CD14-positive monocyte (primary cell): Measurements from ENCODE around the gene UVSSA. TPM values are rescaled to one million over a fixed set of nuclear protein-coding genes. Genes with fewer than 3 reads are reported as not detected.
"Not testable (repeated sequence)": the region's sequence is repeated elsewhere in the genome, so short reads cannot be mapped to it uniquely, and the experiment has no call there.

ENCODE experiments used
- DNase-seq, 3 donors: peaks; one replicate each; pipeline ENCODE4 v3.0.0-alpha.2; 2011 to 2022
- H2AFZ ChIP-seq: 2 replicates; pipeline ENCODE4 v1.6.0; 2012; ENCODE audit warnings: mild to moderate bottlenecking, low read depth, low read length, inconsistent platforms; ENCODE audit not compliant: insufficient read depth, poor library complexity, severe bottlenecking
- H3K27ac ChIP-seq, 2 donors: 1 replicate in 1 of 2; 2 replicates in 1 of 2; pipeline ENCODE4 v1.5.1; 2012 to 2013; ENCODE audit warnings: low read length in 2 of 2, control low read depth in 1 of 2, inconsistent platforms in 1 of 2, low read depth in 1 of 2, mild to moderate bottlenecking in 1 of 2
- H3K27me3 ChIP-seq, 2 donors: one replicate each; pipeline versions ENCODE4 v1.6.0 to v1.6.1; 2011 to 2013; ENCODE audit warnings: low read length in 2 of 2; ENCODE audit not compliant: control insufficient read depth in 2 of 2, insufficient read depth in 2 of 2
- H3K36me3 ChIP-seq, 2 donors: replicated peaks in 1 of 2; 1 replicate in 1 of 2; 2 replicates in 1 of 2; pipeline versions ENCODE4 v1.5.1 to v1.6.1; 2012 to 2013; ENCODE audit warnings: low read length in 2 of 2, control low read depth in 1 of 2, inconsistent platforms in 1 of 2, mild to moderate bottlenecking in 1 of 2; ENCODE audit not compliant: insufficient read depth in 2 of 2, control insufficient read depth in 1 of 2
- H3K4me1 ChIP-seq, 2 donors: 1 replicate in 1 of 2; 2 replicates in 1 of 2; pipeline versions ENCODE4 v1.5.1 to v1.6.1; 2012 to 2013; ENCODE audit warnings: low read length in 2 of 2, control low read depth in 1 of 2, inconsistent platforms in 1 of 2, mild to moderate bottlenecking in 1 of 2, moderate library complexity in 1 of 2; ENCODE audit not compliant: insufficient read depth in 2 of 2, control insufficient read depth in 1 of 2
- H3K4me2 ChIP-seq: replicated peaks from 2 replicates; pipeline ENCODE3; 2012; ENCODE audit warnings: low read length, moderate library complexity, mild to moderate bottlenecking; ENCODE audit not compliant: poor library complexity, severe bottlenecking; ENCODE audit errors: extremely low read depth
- H3K4me3 ChIP-seq, 3 experiments: fragments of 200-600 bp in 1 of 3; sonication (generic) in 1 of 3; replicated peaks in 1 of 3; 1 replicate in 2 of 3; 2 replicates in 1 of 3; pipeline ENCODE4 v1.5.1; 2011 to 2013; ENCODE audit warnings: low read length in 3 of 3, mild to moderate bottlenecking in 3 of 3, control low read depth in 2 of 3, low read depth in 2 of 3, inconsistent platforms in 1 of 3, moderate library complexity in 1 of 3
- H3K79me2 ChIP-seq: 2 replicates; pipeline ENCODE4 v1.6.0; 2012; ENCODE audit warnings: mild to moderate bottlenecking, control low read depth, inconsistent platforms, low read length, moderate library complexity; ENCODE audit not compliant: insufficient read depth
- H3K9ac ChIP-seq: 2 replicates; pipeline ENCODE4 v1.6.0; 2017; ENCODE audit warnings: low read length, mild to moderate bottlenecking; ENCODE audit not compliant: insufficient read depth, poor library complexity, severe bottlenecking
- H3K9me3 ChIP-seq, 2 donors: replicated peaks in 1 of 2; 1 replicate in 1 of 2; 2 replicates in 1 of 2; pipeline versions ENCODE4 v1.5.1 to v1.6.1; 2012 to 2013; ENCODE audit warnings: low read length in 2 of 2, control low read depth in 1 of 2; ENCODE audit not compliant: control insufficient read depth in 1 of 2, insufficient read depth in 1 of 2
- H4K20me1 ChIP-seq: 2 replicates; pipeline ENCODE4 v1.6.0; 2012; ENCODE audit warnings: mild to moderate bottlenecking, low read length, control low read depth, moderate library complexity; ENCODE audit not compliant: insufficient read depth
- H3K27ac Mint-ChIP-seq, 7 donors: one replicate each; pipeline ENCODE4 v1.8.0; 2020; ENCODE audit warnings: mild to moderate bottlenecking in 7 of 7, mixed read lengths in 7 of 7, moderate library complexity in 6 of 7, inconsistent platforms in 2 of 7
- H3K27me3 Mint-ChIP-seq, 3 donors: one replicate each; pipeline ENCODE4 v1.8.0; 2021 to 2022; ENCODE audit warnings: low read depth in 3 of 3, mild to moderate bottlenecking in 3 of 3, mixed read lengths in 3 of 3, moderate library complexity in 3 of 3, inconsistent platforms in 1 of 3
- H3K36me3 Mint-ChIP-seq, 2 donors: one replicate each; pipeline ENCODE4 v1.8.0; 2020; ENCODE audit warnings: mixed read lengths in 2 of 2, inconsistent platforms in 1 of 2, mild to moderate bottlenecking in 1 of 2
- H3K4me1 Mint-ChIP-seq: one replicate; pipeline ENCODE4 v1.8.0; 2020; ENCODE audit warnings: mild to moderate bottlenecking, mixed read lengths
- H3K4me3 Mint-ChIP-seq, 2 donors: one replicate each; pipeline ENCODE4 v1.8.0; 2020; ENCODE audit warnings: mild to moderate bottlenecking in 2 of 2, mixed read lengths in 2 of 2, moderate library complexity in 1 of 2
- H3K9me3 Mint-ChIP-seq, 7 donors: one replicate each; pipeline ENCODE4 v1.8.0; 2020 to 2022; ENCODE audit warnings: mixed read lengths in 7 of 7, mild to moderate bottlenecking in 6 of 7, moderate library complexity in 6 of 7, inconsistent platforms in 2 of 7
- CTCF ChIP-seq: fragments of 200-600 bp; IDR thresholded peaks from one replicate; pipeline ENCODE4 v1.8.0; 2022; ENCODE audit warnings: antibody characterized with exemption, mild to moderate bottlenecking
- WGBS: methylation state at CpG from one replicate; pipeline ENCODE4 v1.1.5; 2013; ENCODE audit warnings: missing lambda C conversion rate; ENCODE audit not compliant: insufficient coverage; 5-methylcytosine and 5-hydroxymethylcytosine counted together
- intact Hi-C, 2 donors: fragments of 100-400 bp; cut with micrococcal nuclease; formaldehyde crosslinking; loops; one replicate each; pipeline versions ENCODE4 v1.15.0 to v1.15.1; 2023
- polyA plus RNA-seq, 3 donors: library from polyadenylated mRNA; depleted of rRNA in 1 of 3; unstranded in 2 of 3; stranded (reverse) in 1 of 3; fragments of 300-500 nt in 2 of 3; fragments of >200 nt in 1 of 3; fragmentation: Illumina TruSeq in 2 of 3; gene quantifications; 1 replicate in 2 of 3; 2 replicates in 1 of 3; pipeline ENCODE4 v1.2.3, GENCODE V29; 2012 to 2021

Gene UVSSA
- polyA plus RNA-seq, 3 donors: 2.6 to 54.0 (median 4.8) TPM

GRCh38 chr4:1332686-1333085 is 14.3 kb upstream of the UVSSA start:
- WGBS: 100% methylated on average over 3 of the region's 13 CpGs
- Mint-ChIP-seq H3K4me3 (no peak overlapping the region), H3K9me3 (peaks cover 25 to 35% (median 28%) of the 10 kb centered on the region in 7 donors), H3K27ac (peak overlapping the region; percentile 20 to 80 (median 71)), H3K36me3 (peaks cover 59 to 76% of the 10 kb centered on the region in 2 donors), H3K4me1 (peaks cover 22% of the 10 kb centered on the region), H3K27me3 (peaks cover 2 to 4% (median 2%) of the 10 kb centered on the region in 3 donors)
- Histone ChIP-seq H4K20me1 (peaks cover 46% of the 10 kb centered on the region), H3K9ac (no peak overlapping the region), H3K4me3 (no peak overlapping the region), H3K79me2 (peaks cover 7% of the 10 kb centered on the region), H3K4me1 (peaks cover 19 to 22% of the 10 kb centered on the region in 2 donors), H3K36me3 (peaks cover 48 to 82% of the 10 kb centered on the region in 2 donors), H3K4me2 (no peak overlapping the region), H3K9me3 (peaks cover 19 to 29% of the 10 kb centered on the region in 2 donors), H3K27ac (peak overlapping the region; percentile 56 to 66), H2AFZ (no peak overlapping the region), H3K27me3 (no peaks in the 10 kb centered on the region)
- intact Hi-C loops: no loop called here
- TF ChIP-seq CTCF: no peak
- no peak for DNase-seq

GRCh38 chr4:1333256-1333655 is 13.8 kb upstream of the UVSSA start:
- H3K27me3 Mint-ChIP-seq: peaks cover 2 to 4% (median 2%) of the 10 kb centered on the region in 3 donors
- no peak overlapping the region for H3K4me3 Mint-ChIP-seq
- peaks cover 22% of the 10 kb centered on the region for H3K4me1 Mint-ChIP-seq
- Histone ChIP-seq H3K27ac (peak overlapping the region; percentile 56 to 66), H3K4me3 (no peak overlapping the region), H4K20me1 (peaks cover 41% of the 10 kb centered on the region), H3K36me3 (peaks cover 48 to 82% of the 10 kb centered on the region in 2 donors), H2AFZ (no peak overlapping the region), H3K79me2 (peaks cover 7% of the 10 kb centered on the region), H3K4me2 (no peak overlapping the region), H3K27me3 (no peaks in the 10 kb centered on the region), H3K9me3 (peaks cover 19 to 29% of the 10 kb centered on the region in 2 donors), H3K4me1 (peaks cover 19 to 22% of the 10 kb centered on the region in 2 donors), H3K9ac (no peak overlapping the region)
- TF ChIP-seq CTCF: no peak
- DNase-seq: peak; percentile 35 to 73 (median 37)
- intact Hi-C loops: no loop called here
- 0% methylated on average over 4 of the region's 8 CpGs for WGBS
- H3K9me3 Mint-ChIP-seq: peaks cover 28 to 39% (median 29%) of the 10 kb centered on the region in 7 donors
- H3K27ac Mint-ChIP-seq: peak overlapping the region; percentile 40 to 80 (median 66)
- peaks cover 60 to 77% of the 10 kb centered on the region in 2 donors for H3K36me3 Mint-ChIP-seq

- H3K4me3 ChIP-seq, H3K27me3 ChIP-seq, H3K27me3 Mint-ChIP-seq, H3K9ac ChIP-seq, H3K4me3 Mint-ChIP-seq, H3K79me2 ChIP-seq, H2AFZ ChIP-seq, intact Hi-C loops, H3K4me2 ChIP-seq: not testable (repeated sequence)
- Mint-ChIP-seq H3K27ac (peak overlapping the region; percentile 71 to 93 (median 86)), H3K9me3 (peaks cover 30 to 44% (median 34%) of the 10 kb centered on the region in 7 donors), H3K4me1 (peaks cover 22% of the 10 kb centered on the region), H3K36me3 (peaks cover 58 to 77% of the 10 kb centered on the region in 2 donors)
- H4K20me1 ChIP-seq: peaks cover 34% of the 10 kb centered on the region
- WGBS: 27% methylated on average over 6 of the region's 12 CpGs
- peaks cover 19 to 22% of the 10 kb centered on the region in 2 donors for H3K4me1 ChIP-seq
- DNase-seq: peak in 2 of 3 donors; percentile 12 to 64
- peaks cover 25 to 33% of the 10 kb centered on the region in 2 donors for H3K9me3 ChIP-seq
- H3K36me3 ChIP-seq: peaks cover 47 to 82% of the 10 kb centered on the region in 2 donors
- H3K27ac ChIP-seq: peak overlapping the region; percentile 77 to 79
Measured at GRCh38 chr4:1333851-1334578, 13.0 kb upstream of the UVSSA start.
